HG03457 (cell line): ENCODE data around the gene ERBB2.
A peak's percentile ranks its signal among the peaks of the same experiment; 100 is the strongest.
"Not testable (repeated sequence)": the region's sequence is repeated elsewhere in the genome, so short reads cannot be mapped to it uniquely, and the experiment has no call there.

Source experiments
- ATAC-seq: cut with Tn5 transposase; IDR thresholded peaks from one replicate; pipeline ENCODE4 v1.9.1; 2021; ENCODE audit warnings: moderate number of reproducible peaks; ENCODE audit not compliant: unreplicated experiment

Gene ERBB2

DNA sequence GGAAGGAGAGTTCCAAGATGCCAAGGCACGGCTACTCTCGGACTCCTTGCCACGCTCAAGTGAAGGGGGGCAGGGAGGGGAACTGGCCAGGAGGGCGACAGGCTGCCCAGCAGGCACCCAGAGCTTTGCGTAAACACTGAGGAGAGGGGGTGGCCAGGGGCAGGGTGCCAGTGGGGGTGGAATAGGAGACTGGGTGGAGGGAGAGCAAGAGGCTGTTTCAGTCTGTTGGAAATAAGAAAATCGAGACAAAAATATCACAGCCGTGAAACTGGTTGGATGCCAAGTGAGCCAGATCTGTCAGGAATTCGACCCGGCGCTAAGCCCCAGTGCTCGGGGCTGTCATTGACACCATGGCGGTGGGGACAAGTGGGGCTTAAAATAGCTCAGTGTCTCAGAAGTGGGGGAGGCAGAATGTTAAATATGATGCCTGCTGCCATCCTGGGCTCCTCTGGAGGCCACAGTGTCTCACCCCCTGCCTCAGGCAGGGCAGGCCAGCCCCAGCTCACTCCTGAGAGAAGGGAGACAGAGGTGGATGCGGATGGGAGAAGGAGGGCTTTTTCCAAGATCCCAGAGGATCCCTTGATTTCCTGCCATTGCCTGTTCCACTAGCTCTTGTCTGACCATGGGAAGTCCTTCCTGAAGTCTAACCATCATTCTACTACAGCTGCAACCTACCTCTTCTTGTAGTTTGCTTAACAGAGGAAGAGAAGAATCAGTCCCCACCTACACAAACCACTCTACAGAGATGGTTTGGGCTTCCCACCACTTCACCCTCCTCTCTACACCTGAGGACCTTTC lies 22.1 kb upstream of the ERBB2 start:
- ATAC-seq, result no peak

DNA sequence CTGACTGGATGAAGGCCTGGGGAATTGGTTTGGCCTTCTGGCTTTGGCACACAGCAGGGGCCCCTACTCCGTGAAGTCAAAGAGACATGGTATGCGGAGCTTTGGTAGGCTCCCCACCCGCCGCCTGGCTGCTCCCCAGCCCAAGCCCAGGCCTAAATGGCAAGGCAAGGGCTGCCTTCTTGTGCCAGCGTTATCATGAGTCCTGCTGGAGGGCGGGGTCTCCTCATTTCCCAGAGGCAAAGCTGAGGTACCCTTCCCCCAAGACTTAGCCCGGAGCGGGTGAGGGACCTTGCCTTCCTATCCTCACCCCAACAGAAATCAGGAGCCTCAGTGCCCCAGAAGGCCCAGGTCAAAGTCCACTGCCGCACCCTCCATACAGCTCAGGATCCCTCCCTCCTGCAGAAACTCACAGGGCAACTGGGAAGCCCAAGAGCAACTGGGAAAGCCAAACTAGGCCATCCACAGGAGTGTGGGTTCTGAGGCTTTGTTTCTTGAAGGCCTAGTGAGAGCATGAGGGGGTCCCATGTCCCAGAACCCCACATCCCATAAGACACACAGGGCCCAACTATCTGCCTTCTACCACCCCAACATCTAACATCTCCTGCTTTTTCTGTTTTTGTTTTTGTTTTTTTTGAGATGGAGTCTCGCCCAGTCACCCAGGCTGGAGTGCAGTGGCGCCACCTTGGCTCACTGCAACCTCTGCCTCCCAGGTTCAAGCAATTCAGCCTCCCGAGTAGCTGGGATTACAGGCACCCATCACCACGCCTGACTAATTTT lies 21.3 kb upstream of the ERBB2 start:
- no peak for ATAC-seq

DNA sequence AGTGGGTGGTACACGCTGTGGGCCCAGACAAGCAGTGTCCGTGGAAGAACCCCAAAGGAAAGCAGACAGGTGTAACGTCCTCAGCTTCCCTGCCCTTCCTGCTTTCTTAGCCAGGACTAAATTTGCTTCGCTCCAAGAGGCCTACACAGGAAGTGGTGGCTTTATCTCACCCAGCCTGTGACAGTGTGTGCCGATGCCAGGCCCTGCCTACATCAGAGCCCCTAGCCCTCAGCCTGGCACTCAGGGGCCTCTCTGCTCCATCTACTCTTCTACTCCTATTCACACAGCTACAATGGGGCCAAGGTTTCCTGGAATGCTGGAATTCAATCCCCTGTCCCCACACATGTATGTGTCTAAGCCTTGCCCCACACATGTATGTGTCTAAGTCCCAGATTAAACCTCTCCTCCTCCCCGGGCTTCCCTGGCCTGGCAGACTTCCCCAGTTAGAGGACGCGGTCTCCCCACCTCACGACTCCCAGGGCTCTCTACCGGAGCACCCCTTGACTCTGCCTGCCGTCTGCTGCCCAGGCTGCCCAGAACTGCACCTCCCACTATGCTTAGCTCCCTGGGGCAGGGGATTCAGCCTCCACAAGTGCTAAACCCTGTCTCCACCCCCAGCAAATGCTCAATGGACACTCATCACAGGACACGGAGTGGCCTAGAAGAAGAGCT lies 20.2 kb upstream of the ERBB2 start:
- ATAC-seq, result no peak

DNA sequence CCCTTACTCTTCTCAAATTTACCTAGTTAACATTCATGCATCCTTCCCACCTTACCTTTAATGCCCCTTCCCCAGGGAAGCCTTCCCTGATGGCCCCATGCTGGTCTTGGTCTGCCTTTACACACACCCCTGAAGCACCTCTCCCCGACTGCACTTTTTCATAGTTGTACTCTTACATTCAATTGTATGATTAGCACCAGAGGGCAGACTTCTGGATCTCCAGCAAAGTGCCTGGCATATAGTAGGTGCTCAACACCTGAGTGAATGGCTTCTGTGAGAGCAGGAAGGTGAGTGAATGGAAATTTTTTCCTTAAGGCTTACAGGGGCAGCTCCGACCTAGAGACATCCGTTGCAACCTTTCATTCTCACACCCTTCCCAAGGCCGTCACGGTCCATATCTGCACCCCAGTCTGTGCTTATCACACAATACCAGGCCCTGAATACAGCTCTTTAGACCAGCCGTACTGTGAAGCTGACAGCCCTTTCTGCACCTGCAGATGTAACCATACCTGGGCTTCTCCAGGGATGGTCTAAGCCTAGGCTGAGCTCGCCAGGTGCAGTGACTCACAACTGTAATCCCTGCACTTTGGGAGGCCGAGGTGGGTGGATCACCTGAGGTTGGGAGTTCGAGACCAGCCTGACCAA lies 16.4 kb upstream of the ERBB2 start:
- ATAC-seq, result no peak

DNA sequence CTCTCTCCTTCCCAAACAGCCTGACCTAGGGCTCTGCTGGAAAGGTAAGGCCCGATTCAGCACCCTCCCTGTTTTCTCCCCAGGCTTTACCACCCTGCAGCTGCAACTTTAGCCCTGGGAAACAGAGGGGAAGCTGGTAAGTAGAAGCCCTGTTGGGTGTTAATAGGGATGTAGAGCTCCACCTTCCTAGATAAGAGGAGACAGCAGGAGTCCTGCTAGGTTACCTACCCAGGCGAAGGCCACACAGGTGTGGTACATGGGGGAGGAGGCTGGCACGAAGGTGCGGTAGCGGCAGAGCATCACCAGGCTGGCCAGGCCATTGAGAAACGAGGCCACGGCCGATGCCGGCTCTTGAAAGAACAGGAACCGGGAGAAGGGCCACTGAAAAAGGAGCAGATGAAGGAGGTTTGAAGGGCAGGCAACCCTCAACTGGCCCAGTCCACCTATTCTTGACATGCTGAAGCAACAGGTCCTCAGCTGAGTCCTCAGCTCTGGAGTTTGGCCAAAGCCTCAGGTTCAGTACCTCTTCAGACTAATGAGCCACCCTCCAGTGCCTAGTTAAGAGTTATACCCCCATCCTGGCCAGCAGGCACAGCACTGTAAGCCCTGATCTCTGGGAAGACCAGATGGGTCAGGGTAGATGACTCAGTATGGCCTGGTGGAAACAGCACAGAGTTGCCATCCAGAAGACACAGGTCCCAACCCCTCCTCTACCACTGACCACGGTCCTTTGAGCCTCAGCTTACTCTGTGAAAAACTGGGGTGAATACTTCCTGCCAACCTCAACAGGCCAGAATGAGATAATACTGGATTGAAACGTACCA lies 15.3 kb upstream of the ERBB2 start:
- no peak for ATAC-seq

DNA sequence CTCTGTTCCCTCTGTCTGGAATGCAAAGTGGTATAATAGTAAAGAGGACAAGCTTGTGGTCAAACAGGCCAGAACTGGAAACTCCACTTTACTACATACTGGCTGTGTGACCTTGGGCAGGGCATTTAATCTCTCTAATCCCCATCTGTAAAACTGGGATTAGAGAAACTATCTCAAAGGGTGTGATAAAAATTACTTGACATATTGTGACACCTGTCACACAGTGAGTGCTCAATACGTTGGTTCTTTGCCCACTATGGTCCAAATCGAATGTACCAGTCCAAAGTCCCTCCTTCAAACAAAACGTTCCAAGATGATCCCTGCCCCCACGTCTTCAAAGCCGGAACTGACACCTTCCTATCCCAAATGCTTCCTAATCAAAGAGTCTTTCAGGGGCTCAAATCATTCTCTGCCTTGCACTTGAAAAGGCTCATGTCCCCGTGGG lies 12.7 kb upstream of the ERBB2 start:
- ATAC-seq, result no peak

DNA sequence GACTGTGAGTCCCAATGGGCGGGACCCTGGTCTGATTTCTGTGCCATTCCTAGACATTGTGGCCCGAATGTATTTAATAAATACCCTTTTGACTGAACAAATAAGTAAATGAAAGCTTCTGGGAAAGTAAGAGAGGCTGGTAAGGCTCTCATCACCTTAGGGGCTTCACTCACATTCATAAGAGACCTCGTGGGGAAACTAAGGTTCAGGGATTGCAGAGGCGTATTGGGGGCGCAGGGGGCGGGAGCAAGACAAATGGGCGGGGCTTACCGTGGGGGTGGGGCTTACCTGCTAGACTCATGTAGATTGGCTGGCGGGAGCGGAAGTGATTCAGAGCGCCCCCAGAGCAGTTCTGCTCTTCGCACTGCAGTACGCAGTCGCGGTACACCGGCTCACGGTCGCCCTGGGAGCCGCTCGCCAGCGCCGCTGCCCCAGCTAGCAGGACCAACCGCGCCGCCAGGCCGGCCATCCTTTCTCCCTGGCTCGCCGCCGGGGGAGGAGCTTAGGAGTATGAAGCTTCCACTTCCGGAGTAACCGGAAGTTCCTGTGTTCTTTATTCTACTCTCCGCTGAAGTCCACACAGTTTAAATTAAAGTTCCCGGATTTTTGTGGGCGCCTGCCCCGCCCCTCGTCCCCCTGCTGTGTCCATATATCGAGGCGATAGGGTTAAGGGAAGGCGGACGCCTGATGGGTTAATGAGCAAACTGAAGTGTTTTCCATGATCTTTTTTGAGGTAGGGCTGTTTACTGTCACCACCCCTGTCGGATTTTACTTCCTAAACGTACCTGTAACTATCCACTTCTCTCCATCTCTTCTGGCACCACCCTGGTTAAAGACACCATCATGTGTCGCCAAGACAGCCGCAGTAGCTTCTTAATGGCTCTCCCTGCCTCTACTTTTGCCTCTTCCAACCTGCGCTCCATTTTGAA lies 12.1 kb upstream of the ERBB2 start, which contains the start of gene PGAP3:
Gene PGAP3, minus strand, starts transcription at position 512 of the 929 bp plus-strand sequence. Its CDS starts 43 bp downstream, at position 469.
- peak; percentile 73 for ATAC-seq

DNA sequence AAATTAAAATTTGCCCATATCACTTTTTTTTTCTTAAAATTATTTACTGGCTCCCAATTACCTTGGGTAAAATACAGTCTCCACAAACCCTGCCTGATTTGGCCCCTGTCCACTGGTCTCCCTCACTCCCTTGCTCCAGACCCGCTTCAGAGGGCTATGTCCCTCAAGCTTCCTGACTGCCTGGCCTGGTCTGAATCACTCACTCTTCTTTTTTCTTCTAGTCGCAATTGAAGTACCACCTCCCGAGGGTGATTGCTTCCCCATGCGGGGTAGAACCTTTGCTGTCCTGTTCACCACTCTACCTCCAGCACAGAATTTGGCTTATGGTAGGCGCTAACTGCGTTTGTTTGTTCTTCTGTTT lies 11.4 kb upstream of the ERBB2 start:
- ATAC-seq, result no peak

DNA sequence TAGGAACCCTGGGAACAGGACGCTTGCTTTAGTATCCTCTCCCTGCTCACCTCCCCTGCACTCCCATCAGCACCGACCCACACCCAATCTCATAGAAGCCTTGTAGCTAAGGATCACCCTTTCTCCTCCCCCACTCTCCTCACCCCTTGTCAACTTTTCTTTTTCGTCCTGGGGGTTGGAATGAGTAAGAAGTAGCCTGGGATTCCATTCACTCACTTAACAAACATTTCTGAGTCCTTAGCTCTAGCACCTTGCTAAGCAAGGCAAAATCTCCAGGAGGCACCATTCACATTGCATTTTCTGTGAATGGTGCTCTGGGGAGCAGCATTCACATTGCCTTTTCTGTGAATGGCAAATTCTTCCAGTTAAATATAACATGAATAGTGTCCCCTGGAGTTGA lies 10.9 kb upstream of the ERBB2 start:
- no peak for ATAC-seq

DNA sequence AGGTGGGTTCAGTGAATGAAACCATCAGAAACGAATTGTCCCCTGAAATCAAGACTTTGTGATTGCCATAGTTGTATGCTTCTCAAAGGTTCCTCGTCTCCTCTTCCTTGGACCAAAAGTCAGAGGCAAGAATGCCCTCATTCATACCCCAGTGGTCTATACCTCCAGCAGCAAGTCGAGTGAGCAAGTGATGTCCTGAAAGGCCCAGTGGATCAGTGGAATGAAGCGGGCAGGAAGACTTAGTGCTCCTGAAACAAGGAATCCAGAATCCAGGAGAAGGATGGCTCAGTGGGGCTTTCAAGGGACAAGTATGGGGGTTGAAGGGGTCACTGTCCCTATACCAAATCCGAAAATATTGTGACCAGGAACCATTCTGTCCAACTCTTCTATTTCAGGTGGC lies 5.3 kb upstream of the ERBB2 start:
- ATAC-seq, result no peak

DNA sequence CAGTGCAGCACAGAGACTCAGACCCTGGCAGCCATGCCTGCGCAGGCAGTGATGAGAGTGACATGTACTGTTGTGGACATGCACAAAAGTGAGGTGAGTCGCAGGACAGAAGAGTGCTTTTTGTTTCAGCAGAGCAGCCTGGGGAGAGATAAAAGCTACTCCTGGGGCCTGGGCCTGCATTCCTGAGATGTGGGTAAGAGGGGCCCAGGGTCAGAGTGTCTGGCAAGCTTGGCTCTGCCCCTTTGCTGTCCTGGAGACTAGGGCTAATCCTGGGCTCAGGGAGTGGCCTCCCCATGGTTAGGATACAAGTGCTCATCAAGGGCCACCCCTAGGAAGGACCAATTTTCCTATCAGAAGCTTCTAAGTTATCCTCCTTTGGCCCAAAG lies 4.8 kb upstream of the ERBB2 start:
- no peak for ATAC-seq

DNA sequence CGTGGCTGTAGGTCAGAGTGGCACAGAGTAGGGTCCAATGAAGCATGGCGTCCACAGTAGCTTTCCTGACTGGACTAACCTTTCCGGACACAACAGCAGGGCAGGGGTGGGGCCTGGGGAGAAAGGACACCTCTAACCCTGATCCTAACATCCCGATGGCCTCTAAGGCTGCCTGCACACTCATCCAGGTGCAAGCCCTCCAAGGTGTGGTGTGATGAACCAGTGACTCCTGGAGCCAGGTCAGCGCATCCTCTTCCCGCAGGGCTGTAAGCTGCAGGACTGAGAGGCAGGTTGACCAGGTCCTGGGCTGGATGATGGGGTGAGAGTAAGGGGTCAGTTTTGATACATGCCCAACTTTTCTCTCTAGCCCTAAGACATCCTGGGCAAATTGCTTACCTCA lies 3.1 kb upstream of the ERBB2 start:
- no peak for ATAC-seq

DNA sequence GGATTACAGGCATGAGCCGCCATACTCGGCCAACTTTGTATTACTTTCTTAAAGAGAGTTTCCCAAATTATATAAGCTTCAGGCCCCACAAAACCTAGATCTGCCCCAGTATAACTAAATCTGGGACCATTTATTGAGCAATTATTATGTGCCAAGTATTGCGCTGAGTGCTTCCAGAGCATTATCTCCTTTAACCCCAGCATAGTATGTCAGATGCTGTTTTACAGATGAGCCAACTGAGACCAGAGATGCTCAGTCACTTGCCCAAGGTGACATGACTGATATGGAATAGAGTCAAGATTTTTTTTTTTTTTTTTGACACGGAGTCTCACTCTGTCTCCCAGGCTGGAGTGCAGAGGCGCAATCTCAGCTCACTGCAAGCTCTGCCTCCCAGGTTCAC lies 1.9 kb upstream of the ERBB2 start:
- no peak for ATAC-seq

DNA sequence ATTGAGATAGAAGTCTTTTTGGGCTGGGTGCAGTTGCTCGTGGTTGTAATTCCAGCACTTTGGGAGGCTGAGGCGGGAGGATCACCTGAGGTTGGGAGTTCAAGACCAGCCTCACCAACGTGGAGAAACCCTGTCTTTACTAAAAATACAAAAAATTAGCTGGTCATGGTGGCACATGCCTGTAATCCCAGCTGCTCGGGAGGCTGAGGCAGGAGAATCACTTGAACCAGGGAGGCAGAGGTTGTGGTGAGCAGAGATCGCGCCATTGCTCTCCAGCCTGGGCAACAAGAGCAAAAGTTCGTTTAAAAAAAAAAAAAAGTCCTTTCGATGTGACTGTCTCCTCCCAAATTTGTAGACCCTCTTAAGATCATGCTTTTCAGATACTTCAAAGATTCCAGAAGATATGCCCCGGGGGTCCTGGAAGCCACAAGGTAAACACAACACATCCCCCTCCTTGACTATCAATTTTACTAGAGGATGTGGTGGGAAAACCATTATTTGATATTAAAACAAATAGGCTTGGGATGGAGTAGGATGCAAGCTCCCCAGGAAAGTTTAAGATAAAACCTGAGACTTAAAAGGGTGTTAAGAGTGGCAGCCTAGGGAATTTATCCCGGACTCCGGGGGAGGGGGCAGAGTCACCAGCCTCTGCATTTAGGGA lies 577 bp upstream of the ERBB2 start:
- not testable (repeated sequence) for ATAC-seq

DNA sequence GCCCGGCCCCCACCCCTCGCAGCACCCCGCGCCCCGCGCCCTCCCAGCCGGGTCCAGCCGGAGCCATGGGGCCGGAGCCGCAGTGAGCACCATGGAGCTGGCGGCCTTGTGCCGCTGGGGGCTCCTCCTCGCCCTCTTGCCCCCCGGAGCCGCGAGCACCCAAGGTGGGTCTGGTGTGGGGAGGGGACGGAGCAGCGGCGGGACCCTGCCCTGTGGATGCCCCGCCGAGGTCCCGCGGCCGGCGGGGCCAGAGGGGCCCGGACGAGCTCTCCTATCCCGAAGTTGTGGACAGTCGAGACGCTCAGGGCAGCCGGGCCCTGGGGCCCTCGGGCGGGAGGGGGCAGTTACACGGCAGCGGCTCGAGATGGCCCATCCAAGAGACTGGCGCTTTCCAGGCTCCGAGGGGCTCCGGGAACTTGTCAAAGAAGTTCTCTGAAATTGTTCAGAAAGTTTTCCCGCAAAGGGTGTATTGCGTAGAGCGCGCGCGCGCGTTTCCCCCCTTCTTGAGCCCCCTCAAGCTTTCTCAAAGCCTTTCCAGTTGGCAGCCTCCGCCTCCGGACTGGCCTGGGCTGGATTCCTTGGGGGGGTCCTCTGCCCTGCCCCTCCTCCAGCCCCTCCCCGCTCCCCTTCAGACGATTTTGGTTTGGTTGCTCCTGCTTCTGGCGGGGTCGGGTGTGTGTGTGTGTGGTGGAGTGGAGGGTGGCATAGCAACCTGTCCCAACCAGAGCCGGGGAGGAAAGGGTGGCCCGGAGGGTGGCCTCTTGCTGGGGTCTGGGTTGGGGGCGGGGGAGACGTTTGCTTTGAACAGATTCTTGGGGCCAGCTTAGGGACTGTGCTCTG lies 504 bp downstream of the ERBB2 start:
- ATAC-seq, result no peak

DNA sequence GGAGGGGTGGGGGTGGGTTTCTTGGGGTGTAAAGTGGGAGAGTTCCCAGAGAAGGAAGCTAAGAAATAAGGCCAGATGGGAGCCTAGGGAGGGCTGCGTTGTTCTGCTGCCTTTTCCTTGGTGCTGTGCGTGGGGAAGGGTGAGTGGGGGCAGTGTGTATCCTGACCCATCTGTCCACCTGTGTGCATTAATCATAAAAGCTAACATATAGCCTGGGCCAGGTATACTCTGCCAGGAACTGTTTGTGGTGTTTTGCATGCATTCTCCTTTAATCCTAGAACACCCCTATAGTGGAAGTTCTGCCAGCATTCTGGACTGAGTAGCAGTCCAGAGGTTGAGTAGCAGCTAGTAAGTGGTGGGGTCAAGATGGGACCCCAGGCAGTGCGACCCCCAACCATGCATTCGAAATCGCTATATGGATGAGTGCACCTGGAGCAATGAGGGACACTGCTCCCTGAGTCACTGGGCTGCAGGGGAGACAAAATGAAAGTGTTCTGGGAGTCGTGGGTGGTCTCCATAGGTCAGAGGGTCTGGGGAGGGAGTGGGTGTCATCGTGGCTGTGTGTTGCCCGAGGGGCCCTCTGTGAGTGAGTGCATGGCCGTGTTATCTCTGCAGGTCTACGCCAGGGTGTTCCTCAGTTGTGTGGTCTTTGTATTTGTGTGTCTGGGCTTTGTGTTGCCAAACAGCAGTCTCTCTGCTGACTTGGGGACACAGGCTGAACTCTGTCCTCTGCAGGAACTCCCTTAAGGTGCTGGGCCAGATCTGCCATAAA lies 1.3 kb downstream of the ERBB2 start:
- ATAC-seq, result no peak

DNA sequence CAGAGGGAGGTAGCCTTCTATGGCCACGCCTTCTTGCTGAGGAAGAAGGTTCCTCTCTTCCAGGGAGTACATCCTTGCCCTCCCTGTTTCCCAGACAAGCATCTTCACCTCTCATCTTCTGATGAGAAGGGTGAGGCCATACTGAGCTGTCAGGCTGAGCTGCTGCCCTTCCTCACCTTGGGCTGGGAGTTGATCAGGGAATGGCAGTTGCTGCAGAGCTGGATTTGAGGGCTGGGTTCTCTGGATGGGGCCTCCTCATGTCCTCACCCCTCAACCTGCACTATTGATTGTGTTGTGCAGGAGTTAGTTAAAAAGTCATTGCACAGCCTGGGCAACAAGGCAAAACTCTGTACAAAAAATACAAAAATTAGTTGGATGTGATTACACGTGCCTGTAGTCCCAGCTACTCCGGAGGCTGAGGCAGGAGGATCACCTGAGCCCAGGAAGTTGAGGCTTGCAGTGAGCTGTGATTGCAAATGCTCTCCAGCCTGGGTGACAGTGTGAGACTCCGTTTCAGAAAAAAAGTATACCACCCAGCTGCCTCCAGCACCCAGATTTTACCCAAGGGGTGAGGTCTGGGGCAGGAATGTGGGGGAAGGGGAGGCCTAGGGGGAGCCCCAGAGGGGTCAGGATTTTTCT lies 2.0 kb downstream of the ERBB2 start:
- no peak for ATAC-seq
